ENCODE results near the gene RIT1. TPM values are rescaled to one million over a fixed set of nuclear protein-coding genes. Genes with fewer than 3 reads are reported as not detected.

RIT1 gene
- total RNA-seq, 2 experiments from 2014 or later, result 24.0 to 28.4 TPM

DNA sequence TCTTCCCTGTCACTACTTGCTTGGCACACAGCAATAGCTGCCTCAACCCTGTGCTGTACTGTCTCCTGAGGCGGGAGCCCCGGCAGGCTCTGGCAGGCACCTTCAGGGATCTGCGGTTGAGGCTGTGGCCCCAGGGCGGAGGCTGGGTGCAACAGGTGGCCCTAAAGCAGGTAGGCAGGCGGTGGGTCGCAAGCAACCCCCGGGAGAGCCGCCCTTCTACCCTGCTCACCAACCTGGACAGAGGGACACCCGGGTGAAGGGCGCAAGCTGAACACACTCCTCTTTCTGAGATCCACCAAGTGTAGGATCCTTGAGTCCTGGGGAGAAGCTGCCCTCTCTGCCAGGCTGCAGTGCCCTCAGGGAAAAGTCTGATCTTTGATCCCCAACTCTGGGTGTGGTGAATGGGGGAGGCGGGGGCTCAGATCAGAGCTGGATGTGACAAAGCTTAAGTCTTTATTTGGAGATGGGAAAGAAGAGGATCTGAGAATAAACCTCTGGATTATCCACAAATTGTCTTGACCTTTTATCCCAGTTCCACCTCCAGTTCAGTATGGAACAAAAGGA, 31.5 kb upstream of the RIT1 start:
- no peak for DNase-seq

GRCh38 chr1:155941845-155942531, 30.8 kb upstream of the RIT1 start:
- H3K4me3 Mint-ChIP-seq, result no peak overlapping the region
- ChIA-PET POLR2A (no interaction called here), CTCF (interaction anchor here (1.3 to 5.7 kb wide), 2 partner anchors 47 to 124 kb away, joined by 5 to 33 read pairs; no protein-coding TSS in a partner anchor)
- H3K9me3 Mint-ChIP-seq, result no peaks in the 10 kb centered on the region
- no peak for DNase-seq
- H3K27me3 Mint-ChIP-seq, result no peaks in the 10 kb centered on the region
- peak overlapping the region; percentile 80 for H3K27ac Mint-ChIP-seq
- H3K4me1 Mint-ChIP-seq, result peaks cover 59% of the 10 kb centered on the region
- peaks cover 19% of the 10 kb centered on the region for H3K36me3 Mint-ChIP-seq (ENCODE audit: low read depth)

More for the DNA sequence above, 31.5 kb upstream of the RIT1 start:
- Mint-ChIP-seq H3K4me1 (peaks cover 64% of the 10 kb centered on the region), H3K36me3 (ENCODE audit: low read depth) (peaks cover 23% of the 10 kb centered on the region), H3K27me3 (no peaks in the 10 kb centered on the region), H3K4me3 (no peak overlapping the region), H3K9me3 (no peaks in the 10 kb centered on the region), H3K27ac (peak overlapping the region; percentile 80)
- ChIA-PET POLR2A (no interaction called here), CTCF (interaction anchor here (1.3 to 2.2 kb wide), 2 partner anchors 46 to 124 kb away, joined by 5 to 13 read pairs; no protein-coding TSS in a partner anchor)

DNA sequence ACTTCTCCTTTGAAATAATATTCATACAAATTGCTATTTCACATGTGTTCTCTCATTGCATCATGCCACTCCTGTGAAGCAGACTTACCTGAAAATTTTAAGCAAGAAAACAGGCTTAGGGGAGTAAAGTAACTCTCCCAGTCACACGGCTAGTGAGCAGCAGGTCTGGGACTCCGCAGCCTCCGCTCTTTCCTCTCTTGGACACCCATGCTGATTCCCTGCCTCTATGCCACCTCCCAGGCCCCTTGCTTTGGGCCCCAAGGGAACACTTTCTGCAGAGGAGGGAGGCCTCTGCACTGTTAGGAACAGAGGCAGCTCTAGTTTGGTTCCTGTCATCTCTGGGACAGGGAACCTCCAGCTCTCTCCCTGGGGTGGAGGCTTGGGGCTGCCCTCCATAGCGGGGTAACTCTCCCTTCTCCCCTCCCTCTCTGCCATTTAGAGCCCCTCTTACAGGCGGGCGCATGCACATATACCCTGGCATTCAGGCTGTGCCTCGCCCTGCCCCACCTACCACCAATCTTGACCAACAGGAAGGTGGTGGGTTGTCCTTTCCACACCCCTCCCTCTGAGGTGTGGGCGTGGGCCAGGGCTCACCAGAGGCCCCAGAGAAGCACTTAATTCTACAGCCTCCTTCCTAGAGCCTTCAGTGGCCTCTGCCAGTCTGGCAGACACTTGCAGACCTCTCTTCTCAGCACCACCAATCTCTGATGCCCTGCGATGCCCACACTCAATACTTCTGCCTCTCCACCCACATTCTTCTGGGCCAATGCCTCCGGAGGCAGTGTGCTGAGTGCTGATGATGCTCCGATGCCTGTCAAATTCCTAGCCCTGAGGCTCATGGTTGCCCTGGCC, 30.1 kb upstream of the RIT1 start, which contains the start of gene RXFP4:
Gene RXFP4 (plus strand): TSS at position 646 of the 852 bp plus-strand sequence. CDS start 72 bp downstream, at position 718.
- CTCF ChIA-PET, result interaction anchor here (1.0 to 5.7 kb wide), 4 partner anchors 10 to 125 kb away, joined by 3 to 33 read pairs (median 4); no protein-coding TSS in a partner anchor
- no peak within 1 kb of the TSS for H3K4me3 Mint-ChIP-seq
- POLR2A ChIA-PET, result no interaction called here
- H3K36me3 Mint-ChIP-seq (ENCODE audit: low read depth), result peaks cover 11% of the 10 kb centered on the region
- DNase-seq, result no peak
- H3K27me3 Mint-ChIP-seq, result no peaks in the 10 kb centered on the region
- peak within 1 kb of the TSS; percentile 80 for H3K27ac Mint-ChIP-seq
- no peaks in the 10 kb centered on the region for H3K9me3 Mint-ChIP-seq
- peaks cover 51% of the 10 kb centered on the region for H3K4me1 Mint-ChIP-seq

- POLR2A ChIA-PET, result interaction anchor here (0.6 to 1.3 kb wide), 2 partner anchors 8 to 49 kb away, joined by 3 to 4 read pairs; no protein-coding TSS in a partner anchor
- Mint-ChIP-seq H3K9me3 (no peaks in the 10 kb centered on the region), H3K4me1 (peaks cover 48% of the 10 kb centered on the region), H3K27me3 (no peaks in the 10 kb centered on the region), H3K27ac (peak overlapping the region; percentile 80), H3K36me3 (ENCODE audit: low read depth) (peaks cover 8% of the 10 kb centered on the region), H3K4me3 (no peak overlapping the region)
- CTCF ChIA-PET, result interaction anchor here (0.6 to 5.7 kb wide), 6 partner anchors 9 to 126 kb away, joined by 3 to 33 read pairs (median 4); no protein-coding TSS in a partner anchor
- no peak for DNase-seq
These were observed 29.4 kb upstream of the RIT1 start for GRCh38 chr1:155940482-155940992.

GRCh38 chr1:155938220-155938627, 27.1 kb upstream of the RIT1 start:
- H3K4me1 Mint-ChIP-seq, result peaks cover 41% of the 10 kb centered on the region
- ChIA-PET POLR2A (interaction anchor here (0.5 to 1.3 kb wide), 3 partner anchors 38 to 51 kb away, joined by 3 to 4 read pairs (median 3); no protein-coding TSS in a partner anchor), CTCF (interaction anchor here (0.6 to 5.7 kb wide), 13 partner anchors 8 to 336 kb away, joined by 3 to 33 read pairs (median 4); partner anchors contain the start of gene ARHGEF2)
- H3K27me3 Mint-ChIP-seq, result no peaks in the 10 kb centered on the region
- no peak overlapping the region for H3K4me3 Mint-ChIP-seq
- no peaks in the 10 kb centered on the region for H3K9me3 Mint-ChIP-seq
- peak; percentile 67 for DNase-seq
- peak overlapping the region; percentile 10 for H3K27ac Mint-ChIP-seq
- H3K36me3 Mint-ChIP-seq (ENCODE audit: low read depth), result no peaks in the 10 kb centered on the region

- no peaks in the 10 kb centered on the region for H3K9me3 Mint-ChIP-seq
- ChIA-PET CTCF (interaction anchor here (0.6 to 2.5 kb wide), 9 partner anchors 9 to 162 kb away, joined by 3 to 9 read pairs (median 5); partner anchors contain the start of gene ARHGEF2), POLR2A (interaction anchor here (1.4 kb wide), 1 partner anchor 54 kb away, joined by 7 read pairs; no protein-coding TSS in a partner anchor)
- no peaks in the 10 kb centered on the region for H3K27me3 Mint-ChIP-seq
- H3K4me1 Mint-ChIP-seq, result peaks cover 45% of the 10 kb centered on the region
- H3K4me3 Mint-ChIP-seq, result no peak overlapping the region
- no peak for DNase-seq
- H3K27ac Mint-ChIP-seq, result no peak overlapping the region
- peaks cover 21% of the 10 kb centered on the region for H3K36me3 Mint-ChIP-seq (ENCODE audit: low read depth)
These were observed 23.9 kb upstream of the RIT1 start for GRCh38 chr1:155934936-155935590.

DNA sequence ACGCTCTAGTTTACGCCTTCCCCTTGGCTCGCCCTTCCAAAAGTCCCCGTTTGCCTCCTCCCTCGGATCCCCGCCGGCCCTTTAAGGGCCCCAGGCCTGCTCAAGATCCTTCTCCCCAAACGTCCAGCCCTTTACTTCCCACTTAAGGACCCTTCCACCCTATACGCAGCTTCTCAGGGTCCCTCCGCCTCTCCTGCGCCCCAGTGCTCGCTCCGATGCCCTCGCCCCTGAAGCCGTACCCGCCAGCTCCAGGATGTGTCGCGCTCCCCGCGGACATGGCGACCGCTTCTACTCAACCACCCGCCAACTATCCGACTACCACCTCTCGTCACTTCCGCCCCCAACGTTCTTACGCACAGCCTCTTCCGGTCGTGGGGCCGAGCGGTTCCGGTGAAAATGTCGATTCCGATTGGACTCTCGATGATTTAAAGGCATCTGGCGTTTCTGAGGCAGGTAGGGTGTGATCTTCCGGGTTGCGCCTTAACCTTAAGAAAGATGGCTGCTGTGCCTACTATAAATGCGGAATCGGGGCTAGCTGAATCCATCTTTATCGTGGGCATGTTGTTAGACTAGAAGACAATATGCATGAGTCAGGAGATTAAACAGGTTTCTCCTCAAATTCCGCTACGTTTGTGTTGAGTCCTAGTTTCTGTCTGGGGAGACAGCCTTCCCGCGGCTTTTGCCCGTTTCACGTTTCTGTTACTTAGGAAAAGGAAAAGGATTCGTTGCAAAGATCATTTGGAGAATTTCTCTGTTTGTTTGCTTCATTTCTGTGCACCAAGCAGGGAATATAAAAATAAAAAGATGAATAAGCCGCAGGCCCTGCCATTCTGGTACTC, 23.2 kb upstream of the RIT1 start, which contains the start of gene KHDC4:
Gene KHDC4 (minus strand): TSS at position 317 of the 839 bp plus-strand sequence. CDS start 40 bp downstream, at position 277.
- ChIA-PET CTCF (interaction anchor here (0.6 to 2.8 kb wide), 15 partner anchors 8 to 162 kb away, joined by 3 to 18 read pairs (median 5); partner anchors contain the start of gene ARHGEF2), POLR2A (interaction anchor here (0.6 to 1.4 kb wide), 3 partner anchors 29 to 55 kb away, joined by 3 to 7 read pairs (median 4); no protein-coding TSS in a partner anchor)
- Mint-ChIP-seq H3K36me3 (ENCODE audit: low read depth) (peaks cover 24% of the 10 kb centered on the region), H3K9me3 (no peaks in the 10 kb centered on the region), H3K27me3 (no peaks in the 10 kb centered on the region), H3K4me1 (peaks cover 45% of the 10 kb centered on the region), H3K27ac (no peak within 1 kb of the TSS), H3K4me3 (no peak within 1 kb of the TSS)
- DNase-seq, result peak; percentile 98

DNA sequence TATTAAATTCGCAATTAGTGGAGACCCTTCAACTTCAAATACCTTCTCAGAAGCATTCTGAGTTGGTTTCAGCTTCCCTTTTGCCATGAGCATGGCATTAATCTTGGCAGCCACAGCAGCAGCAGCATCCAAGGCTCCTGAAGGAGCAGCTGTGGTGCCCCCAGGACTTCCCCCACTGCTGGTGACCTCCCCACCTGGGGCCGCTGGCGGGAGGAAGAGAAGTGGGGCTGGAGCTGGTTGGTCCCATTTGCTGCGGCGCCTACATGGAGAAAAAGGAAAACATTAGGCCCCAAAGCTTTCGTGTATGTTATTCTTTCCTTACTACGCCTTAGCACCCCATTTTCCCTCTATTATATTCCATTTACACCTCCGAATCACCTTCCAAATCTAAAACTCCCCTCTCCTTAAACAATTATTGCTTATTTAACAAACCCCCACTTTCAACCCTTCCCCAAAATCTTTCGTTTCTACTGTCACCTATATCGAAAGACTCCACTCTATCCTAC, 22.5 kb upstream of the RIT1 start:
- POLR2A ChIA-PET, result interaction anchor here (0.6 to 1.4 kb wide), 2 partner anchors 34 to 75 kb away, joined by 3 read pairs; no protein-coding TSS in a partner anchor
- no peak overlapping the region for H3K27ac Mint-ChIP-seq
- no peaks in the 10 kb centered on the region for H3K27me3 Mint-ChIP-seq
- peaks cover 48% of the 10 kb centered on the region for H3K4me1 Mint-ChIP-seq
- H3K9me3 Mint-ChIP-seq, result no peaks in the 10 kb centered on the region
- peaks cover 28% of the 10 kb centered on the region for H3K36me3 Mint-ChIP-seq (ENCODE audit: low read depth)
- CTCF ChIA-PET, result interaction anchor here (0.6 to 2.8 kb wide), 9 partner anchors 11 to 163 kb away, joined by 3 to 18 read pairs (median 7); partner anchors contain the start of gene ARHGEF2
- DNase-seq, result no peak
- H3K4me3 Mint-ChIP-seq, result no peak overlapping the region

GRCh38 chr1:155932487-155932886, 21.3 kb upstream of the RIT1 start:
- no peak for DNase-seq
- H3K27me3 Mint-ChIP-seq, result no peaks in the 10 kb centered on the region
- peak overlapping the region; percentile 19 for H3K27ac Mint-ChIP-seq
- peaks cover 33% of the 10 kb centered on the region for H3K36me3 Mint-ChIP-seq (ENCODE audit: low read depth)
- ChIA-PET POLR2A (interaction anchor here (0.5 kb wide), 1 partner anchor 8 kb away, joined by 4 read pairs; no protein-coding TSS in a partner anchor), CTCF (interaction anchor here (0.7 to 2.8 kb wide), 5 partner anchors 10 to 134 kb away, joined by 3 to 18 read pairs (median 7); no protein-coding TSS in a partner anchor)
- H3K4me1 Mint-ChIP-seq, result peaks cover 43% of the 10 kb centered on the region
- no peak overlapping the region for H3K4me3 Mint-ChIP-seq
- H3K9me3 Mint-ChIP-seq, result no peaks in the 10 kb centered on the region

DNA sequence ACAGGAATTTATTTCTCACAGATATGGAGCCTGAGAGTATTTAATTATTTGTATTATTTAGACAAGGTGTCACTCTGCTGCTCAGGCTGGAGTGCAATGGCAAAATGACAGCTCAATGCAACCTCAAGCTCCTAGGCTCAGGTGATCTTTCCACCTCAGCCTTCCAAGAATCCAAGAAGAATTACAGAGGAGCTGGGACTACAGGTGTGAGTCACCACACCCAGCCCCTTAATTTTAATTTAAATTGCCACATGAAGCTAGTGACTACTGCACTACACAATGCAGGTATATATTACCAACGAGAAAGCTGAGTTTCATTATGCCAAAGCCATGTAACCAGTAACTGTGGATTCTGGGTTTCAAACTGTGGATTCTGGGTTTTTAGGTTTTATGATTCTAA, 20.9 kb upstream of the RIT1 start:
- no peaks in the 10 kb centered on the region for H3K9me3 Mint-ChIP-seq
- ChIA-PET CTCF (interaction anchor here (0.7 to 2.8 kb wide), 7 partner anchors 9 to 134 kb away, joined by 3 to 18 read pairs (median 3); no protein-coding TSS in a partner anchor), POLR2A (interaction anchor here (0.5 kb wide), 1 partner anchor 8 kb away, joined by 4 read pairs; no protein-coding TSS in a partner anchor)
- H3K4me1 Mint-ChIP-seq, result peaks cover 44% of the 10 kb centered on the region
- H3K4me3 Mint-ChIP-seq, result no peak overlapping the region
- H3K27ac Mint-ChIP-seq, result peak overlapping the region; percentile 31
- peaks cover 37% of the 10 kb centered on the region for H3K36me3 Mint-ChIP-seq (ENCODE audit: low read depth)
- no peak for DNase-seq
- no peaks in the 10 kb centered on the region for H3K27me3 Mint-ChIP-seq

Data from activated CD4-positive, alpha-beta T cell treated with anti-CD3 and anti-CD28 coated beads, Interleukin-2, amount 10 ng/mL, durations not matched to agents 7 days and 5 days (primary cell).